Erythroblast (primary cell): ENCODE results near the gene PSD.

Source experiments
- GATA1 ChIP-seq: IDR thresholded peaks from 2 replicates; pipeline ENCODE4 v1.6.1; 2011; ENCODE audit warnings: low read depth, mild to moderate bottlenecking, control low read depth, low read length, moderate library complexity
- POLR2A ChIP-seq: IDR thresholded peaks from 2 replicates; pipeline ENCODE4 v1.6.1; 2011; ENCODE audit warnings: mild to moderate bottlenecking, low read length

- TF ChIP-seq POLR2A: no peak
- TF ChIP-seq GATA1: no peak
These were observed 8.0 kb downstream of the PSD start for GRCh38 chr10:102410429-102411073.
